Calu3 (cell line): ENCODE results near the gene TWF2. TPM values are rescaled to one million over a fixed set of nuclear protein-coding genes. Genes with fewer than 3 reads are reported as not detected.

Experiments
- BruUV-seq: library from RNA; stranded (reverse); fragments of 400-500 nt; replicated peaks from 2 replicates; lab custom pipeline; 2021; lab: Mats Ljungman, UMichigan
- CTCF ChIA-PET: fragments of 300-600 bp; sonication (Branson Sonifier 250); formaldehyde crosslinking; loops from one replicate; lab custom pipeline; 2022; ENCODE audit warnings: antibody characterized with exemption; lab: Charles Lee
- DNase-seq: peaks from one replicate; pipeline ENCODE4 v3.0.0; 2022
- H3K27ac Mint-ChIP-seq: one replicate; pipeline ENCODE4 v1.8.0; 2022; ENCODE audit warnings: mixed read lengths; ENCODE audit not compliant: unreplicated experiment
- H3K27me3 Mint-ChIP-seq: one replicate; pipeline ENCODE4 v1.8.0; 2022; ENCODE audit warnings: mixed read lengths; ENCODE audit not compliant: unreplicated experiment
- H3K36me3 Mint-ChIP-seq: one replicate; pipeline ENCODE4 v1.8.0; 2022; ENCODE audit warnings: mild to moderate bottlenecking, moderate library complexity, mixed read lengths; ENCODE audit not compliant: insufficient read depth, unreplicated experiment
- H3K4me1 Mint-ChIP-seq: one replicate; pipeline ENCODE4 v1.8.0; 2022; ENCODE audit warnings: mild to moderate bottlenecking, low read depth, mixed read lengths; ENCODE audit not compliant: unreplicated experiment
- H3K4me3 Mint-ChIP-seq: one replicate; pipeline ENCODE4 v1.8.0; 2022; ENCODE audit warnings: mild to moderate bottlenecking, low read depth, moderate library complexity, mixed read lengths; ENCODE audit not compliant: unreplicated experiment
- H3K9me3 Mint-ChIP-seq: one replicate; pipeline ENCODE4 v1.8.0; 2022; ENCODE audit warnings: low read depth, mixed read lengths; ENCODE audit not compliant: unreplicated experiment
- CTCF ChIP-seq: fragments of 200-600 bp; IDR thresholded peaks from one replicate; pipeline ENCODE4 v1.8.0; 2022; ENCODE audit warnings: antibody characterized with exemption; ENCODE audit not compliant: unreplicated experiment
- intact Hi-C: fragments of 100-400 bp; cut with micrococcal nuclease; formaldehyde crosslinking; loops from one replicate; pipeline ENCODE4 v1.10.0; 2022; ENCODE audit not compliant: unreplicated experiment
- total RNA-seq: library from RNA; stranded (reverse); gene quantifications from 2 replicates; pipeline ENCODE4 v1.2.3, GENCODE V29; 2022

Gene TWF2
- total RNA-seq, 1 experiment from 2014 or later = 49.1 TPM

- H3K36me3 Mint-ChIP-seq = peaks cover 55% of the 10 kb centered on the region
- peaks cover 22% of the 10 kb centered on the region for H3K4me1 Mint-ChIP-seq
- no peak for DNase-seq
- H3K27me3 Mint-ChIP-seq = no peaks in the 10 kb centered on the region
- BruUV-seq = no TSS peak
- H3K4me3 Mint-ChIP-seq = peak overlapping the region; percentile 87
- intact Hi-C loops = loop anchor here (5.0 kb wide), 1 partner anchor 41 kb away; the partner anchor contains the start of gene WDR82
- no peaks in the 10 kb centered on the region for H3K9me3 Mint-ChIP-seq
- TF ChIP-seq CTCF = no peak
- CTCF ChIA-PET = interaction anchor here (1.2 to 1.9 kb wide), 2 partner anchors 17 to 42 kb away, joined by 4 to 15 read pairs; partner anchors contain the start of gene WDR82
- H3K27ac Mint-ChIP-seq = no peak overlapping the region
Observed at GRCh38 chr3:52236424-52236886, 2.5 kb downstream of the TWF2 start.

DNA sequence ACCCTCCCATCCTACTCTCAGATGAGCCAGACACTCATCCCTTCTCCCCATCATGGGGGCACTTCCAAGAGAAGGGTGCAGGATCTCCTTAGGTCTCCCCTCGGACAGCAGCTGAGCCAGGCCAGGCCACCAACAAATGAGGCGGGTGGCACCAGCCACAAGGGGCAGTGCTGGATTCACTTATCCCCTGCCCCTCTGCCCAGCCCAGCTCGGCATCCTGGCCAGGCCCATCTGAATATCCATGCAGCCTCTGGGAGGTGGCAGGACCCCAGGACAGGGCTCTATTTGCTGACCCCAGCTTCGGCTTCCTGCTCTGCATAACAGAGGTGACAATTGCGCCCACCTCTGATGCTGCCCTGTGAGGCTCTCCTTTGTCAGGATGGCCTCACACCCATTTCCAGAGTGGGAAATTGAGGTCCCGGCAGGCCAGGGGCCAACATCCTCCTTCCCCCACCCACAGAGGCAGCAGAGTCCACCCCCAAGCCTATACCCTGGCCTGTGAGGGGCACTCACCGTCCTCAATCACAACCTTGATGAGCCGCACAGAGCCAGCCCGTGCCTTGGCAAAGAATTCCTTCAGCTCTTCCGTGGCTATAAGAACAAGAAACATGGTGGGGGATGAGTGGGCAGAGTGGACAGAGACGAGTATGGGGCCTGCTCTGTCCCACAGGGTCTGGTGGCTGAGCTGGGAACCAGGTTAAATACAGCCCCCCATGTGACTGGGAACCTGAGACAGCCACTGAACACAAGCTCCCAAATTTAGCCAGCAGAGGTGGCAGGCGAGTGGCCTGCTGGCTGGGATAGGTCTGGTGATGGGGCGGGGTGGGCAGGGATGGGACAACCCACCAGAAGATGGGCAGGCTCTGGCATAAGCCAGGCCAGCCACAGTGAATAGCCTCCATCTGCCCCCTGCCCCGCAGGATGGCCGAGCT is 4.2 kb downstream of the TWF2 start:
- no peak overlapping the region for H3K4me3 Mint-ChIP-seq
- peaks cover 58% of the 10 kb centered on the region for H3K36me3 Mint-ChIP-seq
- CTCF ChIA-PET = interaction anchor here (1.0 to 1.4 kb wide), 2 partner anchors 14 to 16 kb away, joined by 3 read pairs; no protein-coding TSS in a partner anchor
- H3K27me3 Mint-ChIP-seq = no peaks in the 10 kb centered on the region
- no peaks in the 10 kb centered on the region for H3K9me3 Mint-ChIP-seq
- intact Hi-C loops = loop anchor here (5.0 kb wide), 1 partner anchor 43 kb away; the partner anchor contains the start of gene WDR82
- H3K27ac Mint-ChIP-seq = no peak overlapping the region
- H3K4me1 Mint-ChIP-seq = peaks cover 7% of the 10 kb centered on the region
- no peak for TF ChIP-seq CTCF
- BruUV-seq = no TSS peak
- DNase-seq = no peak

- Mint-ChIP-seq H3K36me3 (peaks cover 50% of the 10 kb centered on the region), H3K4me3 (no peak overlapping the region), H3K27ac (no peak overlapping the region), H3K4me1 (no peaks in the 10 kb centered on the region), H3K9me3 (no peaks in the 10 kb centered on the region), H3K27me3 (no peaks in the 10 kb centered on the region)
- intact Hi-C loops = no loop called here
- CTCF ChIA-PET = interaction anchor here (1.0 to 1.4 kb wide), 2 partner anchors 14 to 15 kb away, joined by 3 read pairs; no protein-coding TSS in a partner anchor
- no peak for DNase-seq
- BruUV-seq = no TSS peak
- no peak for TF ChIP-seq CTCF
Observed at GRCh38 chr3:52233968-52234367, 5.0 kb downstream of the TWF2 start.

GRCh38 chr3:52233108-52233591 is 5.8 kb downstream of the TWF2 start:
- no peaks in the 10 kb centered on the region for H3K27me3 Mint-ChIP-seq
- no peak for TF ChIP-seq CTCF
- no peak overlapping the region for H3K4me3 Mint-ChIP-seq
- CTCF ChIA-PET = interaction anchor here (1.4 kb wide), 1 partner anchor 13 kb away, joined by 3 read pairs; no protein-coding TSS in a partner anchor
- DNase-seq = no peak
- no peaks in the 10 kb centered on the region for H3K9me3 Mint-ChIP-seq
- no peak overlapping the region for H3K27ac Mint-ChIP-seq
- BruUV-seq = no TSS peak
- intact Hi-C loops = no loop called here
- no peaks in the 10 kb centered on the region for H3K4me1 Mint-ChIP-seq
- peaks cover 41% of the 10 kb centered on the region for H3K36me3 Mint-ChIP-seq
